ENCODE measurements around the gene CLEC2B. TPM values are rescaled to one million over a fixed set of nuclear protein-coding genes. Genes with fewer than 3 reads are reported as not detected.
A peak's percentile ranks its signal among the peaks of the same experiment; 100 is the strongest.

CLEC2B gene
- total RNA-seq, 1 donor from 2014 or later: 4.4 TPM

- Histone ChIP-seq H3K27me3 (ENCODE audit: low read depth) (peaks cover 10% of the 10 kb centered on the region), H3K4me3 (no peak overlapping the region), H3K36me3 (no peaks in the 10 kb centered on the region), H3K9me3 (replicated peaks) (no peaks in the 10 kb centered on the region), H3K4me1 (no peaks in the 10 kb centered on the region), H3K27ac (replicated peaks) (no peak overlapping the region)
- DNase-seq: no peak
- no peak for TF ChIP-seq CTCF (IDR thresholded peaks at IDR 0.05; ENCODE audit: borderline replicate concordance)
- intact Hi-C loops (cut with micrococcal nuclease): no loop called here
These were observed 48.7 kb downstream of the CLEC2B start for GRCh38 chr12:9820281-9820930.

GRCh38 chr12:9813821-9814798 is 55.0 kb downstream of the CLEC2B start:
- TF ChIP-seq CTCF (IDR thresholded peaks at IDR 0.05; ENCODE audit: borderline replicate concordance): peak; percentile 79

GRCh38 chr12:9811621-9812020 is 57.5 kb downstream of the CLEC2B start:
- Histone ChIP-seq H3K9me3 (replicated peaks) (no peaks in the 10 kb centered on the region), H3K4me3 (no peak overlapping the region), H3K27ac (replicated peaks) (no peak overlapping the region), H3K27me3 (ENCODE audit: low read depth) (peaks cover 16% of the 10 kb centered on the region), H3K36me3 (no peaks in the 10 kb centered on the region), H3K4me1 (no peaks in the 10 kb centered on the region)
- no peak for TF ChIP-seq CTCF (IDR thresholded peaks at IDR 0.05; ENCODE audit: borderline replicate concordance)
- intact Hi-C loops (cut with micrococcal nuclease): no loop called here
- DNase-seq: no peak

More at GRCh38 chr12:9813821-9814798, 55.0 kb downstream of the CLEC2B start:
- Histone ChIP-seq H3K36me3 (no peaks in the 10 kb centered on the region), H3K9me3 (replicated peaks) (no peaks in the 10 kb centered on the region), H3K4me3 (peak overlapping the region; percentile 55), H3K27ac (replicated peaks) (no peak overlapping the region), H3K27me3 (ENCODE audit: low read depth) (peaks cover 16% of the 10 kb centered on the region), H3K4me1 (no peaks in the 10 kb centered on the region)
- DNase-seq: peak; percentile 76
- intact Hi-C loops (cut with micrococcal nuclease): no loop called here

GRCh38 chr12:9810671-9811070 is 58.5 kb downstream of the CLEC2B start:
- Histone ChIP-seq H3K36me3 (no peaks in the 10 kb centered on the region), H3K27ac (replicated peaks) (no peak overlapping the region), H3K27me3 (ENCODE audit: low read depth) (peaks cover 16% of the 10 kb centered on the region), H3K9me3 (replicated peaks) (no peaks in the 10 kb centered on the region), H3K4me3 (no peak overlapping the region), H3K4me1 (no peaks in the 10 kb centered on the region)
- intact Hi-C loops (cut with micrococcal nuclease): no loop called here
- TF ChIP-seq CTCF (IDR thresholded peaks at IDR 0.05; ENCODE audit: borderline replicate concordance): no peak
- DNase-seq: no peak

GRCh38 chr12:9809866-9810265 is 59.3 kb downstream of the CLEC2B start:
- no peak for TF ChIP-seq CTCF (IDR thresholded peaks at IDR 0.05; ENCODE audit: borderline replicate concordance)
- no peaks in the 10 kb centered on the region for H3K36me3 ChIP-seq
- no peak overlapping the region for H3K27ac ChIP-seq (replicated peaks)
- H3K27me3 ChIP-seq (ENCODE audit: low read depth): peaks cover 16% of the 10 kb centered on the region
- H3K9me3 ChIP-seq (replicated peaks): no peaks in the 10 kb centered on the region
- DNase-seq: no peak
- H3K4me1 ChIP-seq: no peaks in the 10 kb centered on the region
- intact Hi-C loops (cut with micrococcal nuclease): no loop called here
- no peak overlapping the region for H3K4me3 ChIP-seq
